ENCODE results near the gene BTN1A1. TPM values are rescaled to one million over a fixed set of nuclear protein-coding genes. Genes with fewer than 3 reads are reported as not detected.

BTN1A1 gene
- total RNA-seq, 1 donor from 2014 or later = not detected

DNA sequence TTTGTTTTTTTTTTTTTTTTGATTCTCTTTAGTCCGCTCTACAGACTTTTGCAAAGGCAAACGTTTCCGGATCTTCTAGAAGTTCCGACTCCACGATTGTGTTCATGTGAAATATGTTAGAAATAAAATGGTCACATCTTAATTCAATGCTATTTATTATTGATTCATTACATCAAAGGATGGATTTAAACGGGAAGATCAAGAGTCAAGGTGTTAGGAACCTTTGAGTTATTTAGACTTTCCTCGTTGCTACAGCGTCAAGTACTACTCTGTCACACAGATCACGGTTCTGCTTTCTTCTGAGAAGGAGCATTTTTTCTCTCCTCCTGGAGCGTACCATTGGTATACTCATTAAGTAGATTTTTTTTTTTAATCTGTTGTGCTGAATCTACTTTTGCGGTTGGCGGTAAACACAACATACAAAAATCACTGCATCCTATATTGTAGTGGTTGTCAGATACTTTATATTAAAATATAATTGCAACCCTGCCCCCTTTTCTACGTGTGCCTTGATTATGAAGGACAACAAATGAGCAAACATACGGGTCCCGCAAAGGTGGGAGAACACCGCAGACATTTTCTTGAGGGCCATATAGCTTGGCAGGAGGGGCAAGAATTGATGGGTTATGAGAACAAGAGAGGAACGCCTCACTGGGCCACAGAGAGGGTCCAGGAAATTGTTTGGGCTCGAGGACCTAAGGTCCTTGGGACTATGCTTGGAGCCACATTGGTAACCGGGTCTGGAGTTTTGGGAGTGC lies 55.6 kb downstream of the BTN1A1 start:
- Histone ChIP-seq H3K4me1 (peaks cover 0 to 4% of the 10 kb centered on the region in 2 donors), H3K27me3 (no peaks in the 10 kb centered on the region), H3K9me3 (no peaks in the 10 kb centered on the region), H3K27ac (peak overlapping the region in 1 of 2 donors; percentile 42), H3K4me3 (peak overlapping the region in 1 of 2 donors; percentile 59), H3K36me3 (no peaks in the 10 kb centered on the region)
- intact Hi-C loops (cut with DNase I) = loop anchor here (10.0 kb wide), 2 partner anchors 531 to 919 kb away; partner anchors contain the start of gene ZNF184
- TF ChIP-seq, protein P1, sequence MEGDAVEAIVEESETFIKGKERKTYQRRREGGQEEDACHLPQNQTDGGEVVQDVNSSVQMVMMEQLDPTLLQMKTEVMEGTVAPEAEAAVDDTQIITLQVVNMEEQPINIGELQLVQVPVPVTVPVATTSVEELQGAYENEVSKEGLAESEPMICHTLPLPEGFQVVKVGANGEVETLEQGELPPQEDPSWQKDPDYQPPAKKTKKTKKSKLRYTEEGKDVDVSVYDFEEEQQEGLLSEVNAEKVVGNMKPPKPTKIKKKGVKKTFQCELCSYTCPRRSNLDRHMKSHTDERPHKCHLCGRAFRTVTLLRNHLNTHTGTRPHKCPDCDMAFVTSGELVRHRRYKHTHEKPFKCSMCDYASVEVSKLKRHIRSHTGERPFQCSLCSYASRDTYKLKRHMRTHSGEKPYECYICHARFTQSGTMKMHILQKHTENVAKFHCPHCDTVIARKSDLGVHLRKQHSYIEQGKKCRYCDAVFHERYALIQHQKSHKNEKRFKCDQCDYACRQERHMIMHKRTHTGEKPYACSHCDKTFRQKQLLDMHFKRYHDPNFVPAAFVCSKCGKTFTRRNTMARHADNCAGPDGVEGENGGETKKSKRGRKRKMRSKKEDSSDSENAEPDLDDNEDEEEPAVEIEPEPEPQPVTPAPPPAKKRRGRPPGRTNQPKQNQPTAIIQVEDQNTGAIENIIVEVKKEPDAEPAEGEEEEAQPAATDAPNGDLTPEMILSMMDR (IDR thresholded peaks at IDR 0.05) = no peak
- DNase-seq (ENCODE audit: low spot score in 2 of 2) = no peak

DNA sequence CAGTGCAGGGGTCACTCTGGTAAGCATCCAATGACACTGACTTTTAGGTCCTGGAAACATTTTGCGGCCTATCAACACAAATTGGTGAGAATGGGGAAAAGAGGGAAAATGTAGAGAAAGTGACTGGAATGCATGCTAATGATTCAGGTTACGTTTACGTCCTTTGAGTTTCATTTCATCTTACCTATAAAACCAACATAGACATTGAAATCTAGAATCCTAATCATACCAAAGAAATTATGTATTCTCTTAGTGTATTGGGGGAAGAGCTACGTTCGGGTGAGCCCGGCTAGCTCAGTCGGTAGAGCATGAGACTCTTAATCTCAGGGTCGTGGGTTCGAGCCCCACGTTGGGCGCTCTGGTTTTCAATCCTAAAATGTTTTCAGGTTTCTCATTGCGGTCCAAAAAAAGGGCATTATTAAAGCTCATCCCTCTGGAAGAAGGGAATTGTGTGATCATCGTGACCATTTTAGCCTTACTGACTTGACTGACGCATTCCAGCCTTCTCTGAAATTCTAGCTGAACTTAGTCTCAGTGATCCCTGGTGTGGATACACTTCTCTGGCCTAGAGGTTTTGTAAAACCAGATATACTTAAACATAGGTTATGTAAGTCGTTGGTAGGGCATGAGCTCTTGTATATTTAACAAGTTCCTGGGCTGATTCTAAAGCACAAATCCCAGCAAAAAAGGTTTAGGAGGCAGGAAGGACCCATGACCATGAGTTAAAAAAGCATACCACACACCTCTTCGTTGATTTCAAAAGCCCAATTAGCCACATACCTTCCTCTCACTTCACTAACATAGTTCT lies 56.4 kb downstream of the BTN1A1 start:
- H3K36me3 ChIP-seq = no peaks in the 10 kb centered on the region
- TF ChIP-seq, protein P1 (IDR thresholded peaks at IDR 0.05) = no peak
- intact Hi-C loops (cut with DNase I) = loop anchor here (10.0 kb wide), 2 partner anchors 532 to 918 kb away; partner anchors contain the start of gene ZNF184

More for the DNA sequence above, 56.4 kb downstream of the BTN1A1 start:
- Histone ChIP-seq H3K27ac (peak overlapping the region; percentile 42 to 46), H3K27me3 (no peaks in the 10 kb centered on the region), H3K4me1 (peaks cover 0 to 4% of the 10 kb centered on the region in 2 donors), H3K4me3 (no peak overlapping the region), H3K9me3 (no peaks in the 10 kb centered on the region)
- peak in 1 of 2 donors; percentile 77 for DNase-seq (ENCODE audit: low spot score in 2 of 2)

Other genes starting within 250 kb of the BTN1A1 start
- 17.2 TPM for gene BTN3A2, start 135.1 kb upstream of the BTN1A1 start, total RNA-seq
- 22.5 TPM for gene BTN2A2, start 117.2 kb upstream of the BTN1A1 start, total RNA-seq
- gene BTN3A1, start 98.0 kb upstream of the BTN1A1 start, total RNA-seq = 7.7 TPM
- 16.9 TPM for gene BTN3A3, start 59.8 kb upstream of the BTN1A1 start, total RNA-seq
- 8.3 TPM for gene BTN2A1, start 42.3 kb upstream of the BTN1A1 start, total RNA-seq
- 20.6 TPM for gene HMGN4, start 38.1 kb downstream of the BTN1A1 start, total RNA-seq
- 20.1 TPM for gene ABT1, start 96.7 kb downstream of the BTN1A1 start, total RNA-seq
- 12.3 TPM for gene ZNF322, start 159.4 kb downstream of the BTN1A1 start, total RNA-seq